ENCODE data around the gene NSMCE1.

Gene NSMCE1

DNA sequence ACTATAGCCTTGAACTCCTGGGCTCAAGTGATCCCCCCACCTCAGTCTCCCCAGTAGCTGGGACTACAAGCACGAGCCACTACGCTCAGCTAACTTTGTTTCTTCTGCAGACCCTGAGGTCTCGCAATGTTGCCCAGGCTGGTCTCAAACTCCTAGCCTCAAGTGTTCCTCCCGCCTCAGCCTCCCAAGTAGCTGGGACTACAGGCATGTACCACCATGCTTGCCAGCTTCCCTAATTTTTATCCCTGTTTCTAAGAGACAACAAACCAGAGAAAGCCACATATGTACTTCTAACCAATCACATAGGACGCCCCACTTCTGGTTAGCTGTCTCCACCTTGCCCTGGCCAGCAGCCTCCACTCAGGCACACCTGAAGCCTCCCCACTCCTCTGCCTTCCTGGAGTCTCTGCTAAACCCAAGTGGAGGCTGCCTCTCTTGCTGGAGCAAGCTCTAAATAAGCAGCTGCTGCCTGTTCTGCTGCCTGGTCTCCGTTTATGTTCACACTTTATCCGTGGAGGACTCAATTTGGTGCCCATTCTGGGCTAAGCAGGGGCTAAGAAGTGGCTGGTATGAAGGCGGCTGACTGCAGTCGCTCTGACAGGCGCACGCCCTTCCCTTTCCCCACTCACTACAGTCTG, 24.7 kb downstream of the NSMCE1 start:
- no peak for DNase-seq (ENCODE audit: low read depth)

DNA sequence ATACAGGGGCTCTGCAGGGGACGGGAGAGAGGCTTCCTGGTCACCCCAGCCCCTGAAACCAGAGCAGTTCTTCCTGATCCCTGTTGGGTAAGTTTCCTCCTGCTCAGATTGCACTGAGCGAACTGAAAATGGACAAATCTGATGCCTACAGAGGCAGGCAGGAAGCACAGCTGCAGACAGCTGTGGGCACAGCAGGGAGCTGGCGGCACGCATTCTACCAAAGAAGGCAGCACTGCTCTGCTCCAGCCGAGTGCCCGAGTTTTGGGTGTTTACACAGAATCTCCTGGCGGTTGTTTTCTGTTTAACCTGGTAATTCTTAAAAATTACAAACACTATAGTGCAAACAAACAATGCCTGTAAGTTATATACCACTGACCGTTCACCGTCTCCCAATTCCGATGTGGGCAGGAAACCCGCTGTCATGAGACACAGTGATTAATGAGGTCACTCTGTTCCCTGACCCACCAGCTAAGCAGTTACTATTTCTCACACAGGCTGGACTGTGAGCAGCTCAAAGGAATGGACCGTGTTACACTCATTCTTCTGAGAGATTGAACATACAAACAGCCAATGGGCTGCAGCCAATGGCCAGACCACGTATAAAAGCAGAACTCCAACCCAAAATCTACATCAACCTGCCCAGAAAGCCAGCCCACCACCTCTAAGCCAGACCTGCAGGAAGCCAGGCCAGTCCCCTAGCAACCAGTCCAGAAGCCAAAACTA, 25.5 kb downstream of the NSMCE1 start:
- DNase-seq (ENCODE audit: low read depth), result no peak

DNA sequence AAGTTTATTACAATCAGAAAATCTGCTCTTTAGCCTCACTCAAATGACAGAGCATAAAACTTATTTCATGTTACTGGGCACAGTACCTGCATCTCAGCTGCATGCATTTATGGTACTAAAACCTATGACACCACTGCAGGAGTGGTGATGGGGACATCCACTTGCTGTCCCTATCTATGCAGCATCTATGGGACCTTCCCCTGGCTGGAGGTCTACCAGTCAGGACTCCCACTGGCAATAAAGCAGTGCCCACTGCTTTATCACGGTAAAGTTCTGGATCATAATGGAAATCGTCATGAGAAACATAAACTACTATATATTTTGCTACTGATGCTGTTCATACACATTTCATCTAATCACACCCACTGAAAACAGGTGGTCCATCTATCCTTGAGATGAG, 26.2 kb downstream of the NSMCE1 start:
- DNase-seq (ENCODE audit: low read depth), result no peak

DNA sequence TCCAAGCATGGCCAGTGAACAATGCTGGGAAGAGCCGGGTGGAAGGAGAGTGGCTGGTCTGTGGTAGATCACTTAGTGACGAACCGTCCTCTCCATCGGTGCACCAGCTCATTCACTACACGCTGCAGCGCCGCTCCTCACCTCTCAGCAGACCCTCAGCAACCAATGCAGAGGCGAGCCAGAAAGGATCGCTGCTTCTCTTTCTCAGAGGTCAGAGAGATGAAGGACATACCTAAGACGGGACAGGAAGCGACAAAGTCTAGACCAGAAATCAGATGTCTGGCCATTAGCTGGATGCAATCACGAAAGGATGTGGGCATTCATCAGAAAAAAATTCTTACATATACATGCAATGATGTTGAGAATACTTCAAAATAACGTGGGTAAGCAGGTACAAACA, 26.9 kb downstream of the NSMCE1 start:
- no peak for DNase-seq (ENCODE audit: low read depth)

GRCh38 chr16:27240948-27241531, 27.5 kb downstream of the NSMCE1 start:
- DNase-seq (ENCODE audit: low read depth), result no peak

GRCh38 chr16:27239906-27240655, 28.5 kb downstream of the NSMCE1 start:
- DNase-seq (ENCODE audit: low read depth), result no peak

- DNase-seq (ENCODE audit: low read depth), result no peak
These were observed 29.5 kb downstream of the NSMCE1 start for GRCh38 chr16:27239026-27239425.

DNA sequence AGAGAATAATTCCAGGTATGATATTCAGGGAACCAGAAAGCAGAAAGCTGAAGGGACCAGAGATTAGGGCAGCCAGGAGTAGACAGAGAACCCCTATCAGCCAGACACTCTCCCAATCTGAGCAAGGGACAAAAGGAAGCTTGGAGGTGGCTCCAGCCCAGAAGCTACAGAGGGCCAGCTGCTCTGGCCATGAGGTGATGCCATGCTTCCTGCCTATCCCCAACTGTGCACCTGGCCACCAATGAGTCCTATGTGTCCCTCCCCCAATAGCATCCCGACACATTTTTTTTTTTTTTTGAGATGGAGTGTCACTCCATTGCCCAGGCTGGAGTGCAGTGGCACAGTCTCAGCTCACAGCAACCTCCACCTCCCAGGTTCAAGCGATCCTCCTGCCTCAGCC, 30.0 kb downstream of the NSMCE1 start:
- DNase-seq (ENCODE audit: low read depth), result no peak

DNA sequence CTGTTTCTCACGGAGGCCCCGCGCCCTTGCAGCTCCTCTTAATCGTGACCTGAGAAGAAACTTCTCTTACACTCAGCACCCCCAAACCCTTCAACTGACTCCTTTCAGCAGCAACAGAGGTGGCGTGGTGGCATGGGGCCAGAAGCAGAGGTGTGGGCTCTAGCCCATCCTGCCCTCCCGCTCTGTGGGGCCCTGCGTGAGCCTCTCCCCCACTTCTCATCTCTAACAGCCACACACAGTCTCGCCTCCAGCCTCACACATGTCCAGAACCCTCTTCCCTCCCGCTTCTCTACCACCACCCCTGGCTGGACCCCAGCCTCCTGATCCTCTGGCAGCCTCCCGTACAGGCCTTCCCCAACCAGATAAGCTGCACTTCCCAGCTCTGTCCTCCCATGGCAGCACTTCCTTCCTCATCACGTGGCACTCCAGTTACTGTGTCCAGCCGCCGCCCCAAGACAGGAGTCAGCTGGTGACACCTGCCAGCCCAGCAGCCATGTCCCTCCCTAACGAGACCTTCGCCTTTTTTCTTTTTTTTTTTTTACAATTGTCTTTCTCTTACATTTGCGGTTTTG, 30.5 kb downstream of the NSMCE1 start:
- DNase-seq (ENCODE audit: low read depth), result peak; percentile 84

DNA sequence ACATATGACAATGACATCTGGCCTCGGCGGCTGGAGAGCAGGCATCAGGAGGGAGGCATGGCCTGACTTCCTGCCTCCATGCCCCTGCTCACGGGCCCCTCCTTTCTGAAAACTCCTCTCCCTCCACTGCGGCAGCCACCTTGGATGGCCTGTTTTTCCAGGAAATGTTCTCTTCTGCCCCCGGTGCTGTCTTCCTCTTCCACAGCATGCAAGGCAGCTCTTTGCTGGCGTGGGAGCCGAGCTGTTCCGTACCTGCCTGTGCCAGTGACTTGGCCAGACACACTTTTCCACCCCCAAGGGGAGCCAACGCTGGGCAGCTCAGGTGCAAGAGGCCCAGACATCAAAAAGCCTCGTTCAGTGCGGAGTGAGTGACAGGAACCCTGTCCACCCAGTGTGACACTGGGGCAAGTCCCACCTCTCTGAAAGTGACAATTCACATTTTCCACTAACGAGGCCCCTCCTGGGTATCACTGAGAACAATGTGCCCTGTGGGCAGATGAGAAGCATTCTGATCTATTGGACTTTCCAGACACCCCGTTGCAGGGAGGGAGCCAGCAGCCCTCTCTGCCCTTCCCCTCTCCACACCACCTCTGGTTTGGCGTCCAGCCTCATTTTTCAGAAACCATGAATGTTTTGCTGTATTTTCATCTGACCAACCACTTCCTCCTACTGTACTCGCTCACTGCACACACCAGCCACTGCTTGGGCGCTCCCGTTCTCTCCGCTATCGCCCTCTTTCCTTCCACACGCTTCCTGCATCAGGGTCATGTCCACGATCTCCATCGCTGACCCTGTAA, 31.2 kb downstream of the NSMCE1 start:
- peak; percentile 81 for DNase-seq (ENCODE audit: low read depth)

DNA sequence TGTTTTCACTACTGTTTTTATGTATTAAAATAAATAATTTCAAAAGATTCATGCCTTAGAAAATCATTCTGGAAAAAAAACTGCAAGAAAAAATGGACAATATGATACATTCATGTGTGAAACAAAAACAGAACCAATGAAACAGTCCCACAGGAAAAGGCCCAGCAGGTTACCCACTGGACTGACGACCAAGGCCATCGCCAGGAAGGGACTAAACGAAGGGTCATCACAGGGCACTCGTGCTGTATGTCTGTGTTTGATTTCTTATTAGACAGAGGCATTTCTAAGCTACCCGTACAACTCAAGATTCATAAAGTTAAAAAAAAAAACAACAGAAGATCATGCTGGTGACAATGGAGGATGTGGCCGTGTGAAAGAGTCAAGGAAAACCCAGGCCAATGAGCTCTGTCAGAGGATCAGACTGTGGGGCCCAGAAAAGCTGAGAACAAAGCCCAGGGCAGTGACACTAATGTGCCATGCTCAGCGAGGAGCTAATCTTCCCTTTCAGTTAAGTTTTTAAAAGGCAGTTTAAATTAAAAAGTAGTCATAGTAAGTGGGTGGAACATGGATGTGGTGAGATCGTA, 31.8 kb downstream of the NSMCE1 start:
- DNase-seq (ENCODE audit: low read depth), result no peak

DNA sequence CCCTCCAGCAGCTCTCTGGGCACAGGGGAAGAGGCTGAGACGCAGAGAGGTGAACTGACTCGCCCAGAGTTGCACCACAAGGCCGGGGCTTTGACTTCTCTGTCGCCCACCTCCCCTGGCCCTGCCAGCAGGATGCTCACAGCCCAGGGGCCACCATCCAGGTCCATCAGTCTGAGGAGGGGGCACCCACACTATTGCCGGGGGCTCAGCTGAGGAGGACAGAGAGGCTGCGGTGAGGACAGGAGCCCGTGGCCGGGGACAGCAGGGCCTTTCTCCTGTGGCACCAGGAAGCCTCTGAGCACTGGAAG, 32.7 kb downstream of the NSMCE1 start:
- no peak for DNase-seq (ENCODE audit: low read depth)

- DNase-seq (ENCODE audit: low read depth), result peak; percentile 98
These were observed 33.3 kb downstream of the NSMCE1 start for GRCh38 chr16:27235055-27235937.

DNA sequence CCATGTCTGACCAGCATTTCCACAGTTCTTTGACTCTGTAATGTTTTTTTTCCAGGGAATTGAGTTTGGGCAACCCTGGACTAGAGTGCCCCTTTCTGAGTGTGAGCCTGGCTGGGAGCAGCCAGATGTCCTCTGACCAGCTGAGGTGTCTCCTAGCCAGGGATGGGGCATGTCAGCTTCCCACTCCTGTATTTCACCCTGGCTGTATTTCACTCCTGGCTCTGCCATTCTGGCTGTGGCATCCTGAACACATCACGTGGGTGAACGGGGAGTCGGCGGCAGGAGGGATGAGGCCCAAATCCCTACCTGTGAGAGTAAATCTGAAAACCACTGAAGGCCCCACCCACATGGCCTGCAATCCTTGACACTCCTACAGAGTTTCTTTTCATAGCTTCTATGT, 34.0 kb downstream of the NSMCE1 start:
- DNase-seq (ENCODE audit: low read depth), result no peak

- DNase-seq (ENCODE audit: low read depth), result no peak
These were observed 34.4 kb downstream of the NSMCE1 start for GRCh38 chr16:27234171-27234570.

DNA sequence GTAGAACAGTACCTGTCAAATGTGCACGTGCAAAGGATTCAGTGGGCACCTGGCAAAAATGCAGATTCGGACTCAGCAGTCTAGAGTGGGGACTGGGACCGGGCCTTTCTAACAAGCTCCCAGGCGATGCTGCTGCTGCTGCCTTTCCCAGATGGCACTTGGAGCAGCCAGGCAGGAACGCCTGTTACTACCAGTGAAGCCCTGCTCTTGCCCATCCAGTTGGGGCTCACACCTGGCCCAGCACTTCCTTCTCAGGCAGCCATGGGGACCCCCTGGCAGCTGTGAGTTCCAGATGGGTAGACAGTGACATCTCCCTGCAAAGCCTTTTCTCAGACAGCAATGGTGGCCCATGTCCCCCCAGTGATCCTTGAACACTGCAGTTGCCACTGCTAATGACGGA, 34.8 kb downstream of the NSMCE1 start:
- DNase-seq (ENCODE audit: low read depth), result no peak

DNA sequence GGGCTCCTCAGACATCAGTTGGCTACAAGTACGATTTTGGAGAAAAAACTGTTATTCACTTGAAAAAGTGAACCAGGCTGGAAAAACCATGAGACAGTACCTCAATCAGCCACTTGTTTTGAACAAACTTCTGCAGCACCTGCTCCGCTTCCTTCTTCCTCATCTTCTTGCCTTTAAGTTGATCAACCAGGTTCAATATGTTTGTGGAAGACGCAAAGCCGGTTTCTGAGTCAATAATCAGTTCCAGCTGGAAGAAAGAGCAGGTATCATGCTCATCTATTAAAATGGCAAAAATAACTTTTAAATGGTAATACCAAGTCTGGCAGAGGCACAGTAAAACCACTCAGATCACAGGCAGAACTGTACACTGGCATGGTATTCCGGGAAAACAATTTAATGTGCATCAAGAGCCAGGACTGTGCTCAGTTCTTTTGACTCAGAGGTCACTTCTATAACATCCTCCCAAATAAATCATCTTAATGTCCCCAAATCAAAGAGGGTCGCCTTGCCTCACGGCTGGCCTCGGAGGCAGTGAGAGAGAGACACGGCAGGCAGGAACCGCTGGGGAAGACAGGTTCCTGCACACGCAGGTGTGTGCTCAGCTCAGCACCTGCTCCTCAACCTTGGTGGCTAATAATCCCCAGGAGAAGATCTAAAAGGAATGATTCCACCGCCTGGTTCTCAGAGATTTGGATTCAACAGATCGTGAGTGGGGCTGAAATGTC, 35.5 kb downstream of the NSMCE1 start:
- no peak for DNase-seq (ENCODE audit: low read depth)

DNA sequence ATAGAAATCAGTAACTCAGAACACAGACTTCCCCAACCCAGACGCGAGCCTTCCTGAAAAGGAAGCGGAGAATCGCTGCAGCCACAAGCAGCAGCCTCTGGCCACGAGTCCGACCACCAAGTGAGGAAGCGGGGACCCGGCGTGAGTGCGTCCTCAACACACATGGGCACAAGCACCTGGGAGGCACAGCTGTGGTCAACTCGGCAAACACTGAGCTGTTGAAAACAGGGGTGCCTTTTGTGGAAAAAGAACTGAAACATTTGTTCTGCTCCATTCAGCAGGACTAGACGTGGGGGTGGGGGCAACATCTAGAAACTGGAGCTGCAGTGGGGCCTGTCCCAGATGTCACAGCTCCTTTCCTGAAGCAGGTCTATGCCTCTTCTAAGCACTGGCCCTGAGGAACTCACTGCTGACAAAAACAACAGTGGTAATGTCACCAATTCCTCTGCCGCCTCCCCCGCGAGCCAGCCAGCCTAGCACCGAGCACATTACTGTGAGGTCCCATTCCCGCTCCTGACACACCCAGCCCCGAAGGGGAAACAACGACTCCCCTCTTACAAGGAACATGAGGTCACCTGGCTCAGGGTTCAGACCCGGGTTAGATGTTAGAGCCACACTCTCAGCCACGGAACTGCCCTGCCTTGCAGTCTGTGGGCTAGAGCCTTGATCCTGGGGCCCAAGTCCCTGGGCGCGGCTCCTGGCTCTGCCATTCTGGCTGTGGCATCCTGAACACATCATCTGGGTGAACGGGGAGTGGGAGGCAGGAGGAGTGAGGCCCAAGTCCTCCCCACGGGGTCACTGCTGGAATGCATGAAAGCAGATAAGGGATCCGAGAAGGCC, 36.3 kb downstream of the NSMCE1 start:
- DNase-seq (ENCODE audit: low read depth), result no peak

DNA sequence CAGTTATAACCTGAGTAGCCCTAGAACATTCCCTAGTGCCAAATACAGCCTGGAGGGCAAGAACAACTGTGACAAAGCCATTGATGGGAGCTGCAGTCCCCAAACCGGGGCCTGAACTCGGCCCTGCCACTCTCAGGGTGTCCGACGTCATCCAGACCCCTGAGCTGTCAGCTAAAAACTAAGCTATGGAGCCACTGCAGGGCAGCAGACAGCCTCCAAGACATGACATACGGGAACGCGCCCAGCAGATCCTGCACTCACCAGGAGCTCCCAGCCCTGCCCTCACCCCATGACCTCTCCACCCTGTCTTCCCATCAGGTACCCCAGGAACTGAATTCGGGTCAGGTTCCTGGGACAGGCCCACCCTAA, 36.9 kb downstream of the NSMCE1 start:
- DNase-seq (ENCODE audit: low read depth), result no peak

Data from CMK (cell line).